ENCODE measurements around the gene LONRF2. TPM values are rescaled to one million over a fixed set of nuclear protein-coding genes. Genes with fewer than 3 reads are reported as not detected.

Gene LONRF2
- total RNA-seq, 2 donors from 2014 or later = 0.17 to 1.7 TPM

- Histone ChIP-seq H3K36me3 (no peaks in the 10 kb centered on the region), H3K9me3 (no peaks in the 10 kb centered on the region), H3K4me1 (no peaks in the 10 kb centered on the region), H3K27ac (no peak overlapping the region), H3K4me3 (no peak overlapping the region), H3K27me3 (no peaks in the 10 kb centered on the region), H3K9ac (ENCODE audit: low read depth in 2 of 2, low read length in 2 of 2) (no peak overlapping the region)
- no peak for DNase-seq
- intact Hi-C loops (cut with DNase I) = no loop called here
- no peak for TF ChIP-seq CTCF (IDR thresholded peaks at IDR 0.05)
These were observed 65.5 kb downstream of the LONRF2 start for GRCh38 chr2:100256849-100257248.

DNA sequence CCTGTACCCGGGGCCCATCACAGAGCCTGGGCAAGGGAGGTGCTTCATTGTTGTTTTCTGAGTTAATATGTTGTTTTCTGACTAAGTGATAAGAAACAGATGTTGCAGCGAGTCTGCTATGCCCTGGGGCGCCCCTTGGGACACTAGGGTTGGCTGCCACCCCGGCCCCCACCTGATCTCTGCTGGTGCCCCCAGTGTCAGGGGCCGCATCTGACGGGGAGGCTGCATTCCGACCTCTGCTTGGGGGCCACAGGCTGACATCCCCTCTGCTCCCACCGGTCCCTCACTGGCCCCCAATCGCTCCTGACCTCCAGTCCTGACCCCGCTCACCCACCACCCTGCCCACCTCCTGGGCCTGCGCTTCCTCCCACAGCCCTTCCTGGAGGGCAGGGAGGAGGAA, 65.9 kb downstream of the LONRF2 start:
- H3K27ac ChIP-seq = no peak overlapping the region
- no peak for TF ChIP-seq CTCF (IDR thresholded peaks at IDR 0.05)
- no peak overlapping the region for H3K9ac ChIP-seq (ENCODE audit: low read depth in 2 of 2, low read length in 2 of 2)
- H3K9me3 ChIP-seq = no peaks in the 10 kb centered on the region
- intact Hi-C loops (cut with DNase I) = no loop called here
- H3K4me3 ChIP-seq = no peak overlapping the region
- no peak for DNase-seq
- no peaks in the 10 kb centered on the region for H3K36me3 ChIP-seq
- no peaks in the 10 kb centered on the region for H3K4me1 ChIP-seq
- H3K27me3 ChIP-seq = no peaks in the 10 kb centered on the region

DNA sequence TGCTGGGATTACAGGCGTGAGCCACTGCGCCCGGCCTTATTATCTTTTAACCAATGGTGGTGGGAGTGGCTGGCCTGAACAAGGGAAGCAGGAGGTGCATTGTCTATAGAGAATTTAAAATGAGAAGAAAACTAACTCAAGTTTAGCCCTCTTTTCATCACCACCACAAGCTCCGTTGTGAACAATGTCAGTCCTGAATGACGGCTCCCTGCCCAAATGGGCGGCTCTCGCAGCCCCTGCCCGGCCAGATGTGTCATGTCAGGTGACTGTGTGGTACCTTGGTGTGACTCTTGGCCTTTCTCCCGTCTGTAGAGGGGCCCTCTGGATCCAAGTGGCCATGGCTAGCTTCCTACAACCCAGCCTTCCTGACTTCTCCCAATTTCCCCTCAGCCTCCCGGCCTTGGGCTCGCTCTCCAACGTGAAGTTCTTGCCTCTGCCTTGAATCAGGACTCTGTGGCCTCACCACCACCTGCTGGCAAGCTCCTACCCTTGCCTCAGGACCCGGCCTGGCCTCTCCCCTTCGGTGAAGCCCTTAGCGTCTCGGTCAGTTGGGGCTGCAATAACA, 67.6 kb downstream of the LONRF2 start:
- no peak for TF ChIP-seq CTCF (IDR thresholded peaks at IDR 0.05)
- no peak for DNase-seq
- Histone ChIP-seq H3K27ac (no peak overlapping the region), H3K4me1 (no peaks in the 10 kb centered on the region), H3K9ac (ENCODE audit: low read depth in 2 of 2, low read length in 2 of 2) (no peak overlapping the region), H3K27me3 (no peaks in the 10 kb centered on the region), H3K4me3 (no peak overlapping the region), H3K36me3 (no peaks in the 10 kb centered on the region), H3K9me3 (no peaks in the 10 kb centered on the region)
- intact Hi-C loops (cut with DNase I) = no loop called here

- no peaks in the 10 kb centered on the region for H3K27me3 ChIP-seq
- no peaks in the 10 kb centered on the region for H3K36me3 ChIP-seq
- H3K9ac ChIP-seq (ENCODE audit: low read depth in 2 of 2, low read length in 2 of 2) = no peak overlapping the region
- no peak overlapping the region for H3K4me3 ChIP-seq
- H3K9me3 ChIP-seq = no peaks in the 10 kb centered on the region
- H3K4me1 ChIP-seq = no peaks in the 10 kb centered on the region
- no peak overlapping the region for H3K27ac ChIP-seq
- TF ChIP-seq CTCF (IDR thresholded peaks at IDR 0.05) = no peak
- no peak for DNase-seq
- intact Hi-C loops (cut with DNase I) = no loop called here
These were observed 68.5 kb downstream of the LONRF2 start for GRCh38 chr2:100253786-100254185.

- no peak overlapping the region for H3K4me3 ChIP-seq
- no peaks in the 10 kb centered on the region for H3K9me3 ChIP-seq
- no peaks in the 10 kb centered on the region for H3K36me3 ChIP-seq
- no peak overlapping the region for H3K9ac ChIP-seq (ENCODE audit: low read depth in 2 of 2, low read length in 2 of 2)
- no peak for TF ChIP-seq CTCF (IDR thresholded peaks at IDR 0.05)
- intact Hi-C loops (cut with DNase I) = no loop called here
- no peaks in the 10 kb centered on the region for H3K27me3 ChIP-seq
- H3K27ac ChIP-seq = no peak overlapping the region
- H3K4me1 ChIP-seq = no peaks in the 10 kb centered on the region
- no peak for DNase-seq
These were observed 69.2 kb downstream of the LONRF2 start for GRCh38 chr2:100252811-100253698.
